PC-3 (cell line): ENCODE results near the gene AP1M1.

Source experiments
- EZH2 ChIP-seq: fragments of 300-600 bp; sonication (generic); IDR thresholded peaks from one replicate; pipeline ENCODE4 v1.6.1; 2017; ENCODE audit warnings: antibody characterized with exemption, mild to moderate bottlenecking, low read length; ENCODE audit not compliant: unreplicated experiment
- TF ChIP-seq, protein P1 (sequence below): fragments of 300-600 bp; sonication (generic); conservative IDR thresholded peaks from 2 replicates; pipeline ENCODE4 v1.5.1; 2017; ENCODE audit warnings: antibody characterized with exemption, low read depth, mild to moderate bottlenecking, low read length

DNA sequence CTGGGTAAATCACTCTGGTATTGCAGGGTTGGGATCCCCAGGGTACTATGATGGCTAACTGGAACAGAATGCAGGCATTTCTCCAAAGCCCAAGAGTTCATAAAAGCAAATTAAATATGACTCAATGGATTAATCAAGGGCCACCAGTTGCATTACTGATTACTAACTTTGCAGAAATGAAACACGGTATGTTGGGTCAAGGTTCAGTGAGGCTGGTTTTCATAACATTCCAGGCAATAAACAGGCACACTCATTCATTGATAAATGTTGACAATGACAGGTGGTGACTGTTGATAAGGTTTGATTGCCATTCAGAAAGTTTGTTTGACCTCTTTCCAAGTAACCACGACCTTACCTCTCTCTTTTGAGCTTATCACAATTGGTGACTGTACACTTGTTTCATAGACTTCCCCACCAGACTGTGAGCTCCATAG, 506 bp upstream of the AP1M1 start:
- TF ChIP-seq, protein P1, sequence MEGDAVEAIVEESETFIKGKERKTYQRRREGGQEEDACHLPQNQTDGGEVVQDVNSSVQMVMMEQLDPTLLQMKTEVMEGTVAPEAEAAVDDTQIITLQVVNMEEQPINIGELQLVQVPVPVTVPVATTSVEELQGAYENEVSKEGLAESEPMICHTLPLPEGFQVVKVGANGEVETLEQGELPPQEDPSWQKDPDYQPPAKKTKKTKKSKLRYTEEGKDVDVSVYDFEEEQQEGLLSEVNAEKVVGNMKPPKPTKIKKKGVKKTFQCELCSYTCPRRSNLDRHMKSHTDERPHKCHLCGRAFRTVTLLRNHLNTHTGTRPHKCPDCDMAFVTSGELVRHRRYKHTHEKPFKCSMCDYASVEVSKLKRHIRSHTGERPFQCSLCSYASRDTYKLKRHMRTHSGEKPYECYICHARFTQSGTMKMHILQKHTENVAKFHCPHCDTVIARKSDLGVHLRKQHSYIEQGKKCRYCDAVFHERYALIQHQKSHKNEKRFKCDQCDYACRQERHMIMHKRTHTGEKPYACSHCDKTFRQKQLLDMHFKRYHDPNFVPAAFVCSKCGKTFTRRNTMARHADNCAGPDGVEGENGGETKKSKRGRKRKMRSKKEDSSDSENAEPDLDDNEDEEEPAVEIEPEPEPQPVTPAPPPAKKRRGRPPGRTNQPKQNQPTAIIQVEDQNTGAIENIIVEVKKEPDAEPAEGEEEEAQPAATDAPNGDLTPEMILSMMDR = no peak
- no peak for TF ChIP-seq EZH2
